Measurements from ENCODE around the gene ARSA.
"Not testable (repeated sequence)": the region's sequence is repeated elsewhere in the genome, so short reads cannot be mapped to it uniquely, and the experiment has no call there.

Gene ARSA

GRCh38 chr22:50608996-50609395 lies 19.0 kb downstream of the ARSA start:
- no peak overlapping the region for H2AFZ ChIP-seq (ENCODE audit: low read length)
- no peaks in the 10 kb centered on the region for H3K79me2 ChIP-seq (ENCODE audit: insufficient read depth, low read length)
- H3K27ac ChIP-seq (ENCODE audit: low read depth, low read length, poor library complexity, severe bottlenecking), result no peak overlapping the region
- no peak overlapping the region for H3K9ac ChIP-seq (ENCODE audit: low read length)
- no peaks in the 10 kb centered on the region for H3K4me1 ChIP-seq (ENCODE audit: insufficient read depth, low read length, severe bottlenecking)
- no peaks in the 10 kb centered on the region for H3K27me3 ChIP-seq (ENCODE audit: insufficient read depth, low read length)
- H3F3A ChIP-seq (ENCODE audit: insufficient read depth, low read length), result no peaks in the 10 kb centered on the region
- H3K9me3 ChIP-seq (ENCODE audit: low read length), result no peaks in the 10 kb centered on the region
- no peak for TF ChIP-seq EZH2 (IDR thresholded peaks at IDR 0.05; ENCODE audit: borderline replicate concordance, low read length)
- no peak overlapping the region for H3K4me3 ChIP-seq (ENCODE audit: low read depth, low read length, poor library complexity, severe bottlenecking)
- no peaks in the 10 kb centered on the region for H4K20me1 ChIP-seq (ENCODE audit: insufficient read depth, low read length)
- no peaks in the 10 kb centered on the region for H3K36me3 ChIP-seq (ENCODE audit: insufficient read depth, low read length)
- H3K4me2 ChIP-seq (ENCODE audit: low read length), result no peak overlapping the region
- H3K9me2 ChIP-seq (ENCODE audit: low read depth, low read length), result no peaks in the 10 kb centered on the region

- H3K9ac ChIP-seq (ENCODE audit: low read length); H3K36me3 ChIP-seq (ENCODE audit: insufficient read depth, low read length); H3F3A ChIP-seq (ENCODE audit: insufficient read depth, low read length); H4K20me1 ChIP-seq (ENCODE audit: insufficient read depth, low read length); H3K79me2 ChIP-seq (ENCODE audit: insufficient read depth, low read length); H3K4me1 ChIP-seq (ENCODE audit: insufficient read depth, low read length, severe bottlenecking); H3K27ac ChIP-seq (ENCODE audit: low read depth, low read length, poor library complexity, severe bottlenecking); H3K9me2 ChIP-seq (ENCODE audit: low read depth, low read length); H3K9me3 ChIP-seq (ENCODE audit: low read length); H3K4me2 ChIP-seq (ENCODE audit: low read length); H3K27me3 ChIP-seq (ENCODE audit: insufficient read depth, low read length); H2AFZ ChIP-seq (ENCODE audit: low read length); H3K4me3 ChIP-seq (ENCODE audit: low read depth, low read length, poor library complexity, severe bottlenecking): not testable (repeated sequence)
These were observed 19.7 kb downstream of the ARSA start for GRCh38 chr22:50608058-50608840.

- no peaks in the 10 kb centered on the region for H3K27me3 ChIP-seq (ENCODE audit: insufficient read depth, low read length)
- no peaks in the 10 kb centered on the region for H3K79me2 ChIP-seq (ENCODE audit: insufficient read depth, low read length)
- no peaks in the 10 kb centered on the region for H3K9me2 ChIP-seq (ENCODE audit: low read depth, low read length)
- H3K27ac ChIP-seq (ENCODE audit: low read depth, low read length, poor library complexity, severe bottlenecking), result no peak overlapping the region
- no peak overlapping the region for H2AFZ ChIP-seq (ENCODE audit: low read length)
- H4K20me1 ChIP-seq (ENCODE audit: insufficient read depth, low read length), result no peaks in the 10 kb centered on the region
- H3K4me2 ChIP-seq (ENCODE audit: low read length), result no peak overlapping the region
- H3K4me3 ChIP-seq (ENCODE audit: low read depth, low read length, poor library complexity, severe bottlenecking), result no peak overlapping the region
- no peaks in the 10 kb centered on the region for H3F3A ChIP-seq (ENCODE audit: insufficient read depth, low read length)
- H3K9ac ChIP-seq (ENCODE audit: low read length), result no peak overlapping the region
- no peaks in the 10 kb centered on the region for H3K4me1 ChIP-seq (ENCODE audit: insufficient read depth, low read length, severe bottlenecking)
- no peaks in the 10 kb centered on the region for H3K9me3 ChIP-seq (ENCODE audit: low read length)
- H3K36me3 ChIP-seq (ENCODE audit: insufficient read depth, low read length), result no peaks in the 10 kb centered on the region
- TF ChIP-seq CTCF (IDR thresholded peaks at IDR 0.05; ENCODE audit: low read length), result no peak
- TF ChIP-seq EZH2 (IDR thresholded peaks at IDR 0.05; ENCODE audit: borderline replicate concordance, low read length), result no peak
These were observed 20.3 kb downstream of the ARSA start for GRCh38 chr22:50607659-50608020.

DNA sequence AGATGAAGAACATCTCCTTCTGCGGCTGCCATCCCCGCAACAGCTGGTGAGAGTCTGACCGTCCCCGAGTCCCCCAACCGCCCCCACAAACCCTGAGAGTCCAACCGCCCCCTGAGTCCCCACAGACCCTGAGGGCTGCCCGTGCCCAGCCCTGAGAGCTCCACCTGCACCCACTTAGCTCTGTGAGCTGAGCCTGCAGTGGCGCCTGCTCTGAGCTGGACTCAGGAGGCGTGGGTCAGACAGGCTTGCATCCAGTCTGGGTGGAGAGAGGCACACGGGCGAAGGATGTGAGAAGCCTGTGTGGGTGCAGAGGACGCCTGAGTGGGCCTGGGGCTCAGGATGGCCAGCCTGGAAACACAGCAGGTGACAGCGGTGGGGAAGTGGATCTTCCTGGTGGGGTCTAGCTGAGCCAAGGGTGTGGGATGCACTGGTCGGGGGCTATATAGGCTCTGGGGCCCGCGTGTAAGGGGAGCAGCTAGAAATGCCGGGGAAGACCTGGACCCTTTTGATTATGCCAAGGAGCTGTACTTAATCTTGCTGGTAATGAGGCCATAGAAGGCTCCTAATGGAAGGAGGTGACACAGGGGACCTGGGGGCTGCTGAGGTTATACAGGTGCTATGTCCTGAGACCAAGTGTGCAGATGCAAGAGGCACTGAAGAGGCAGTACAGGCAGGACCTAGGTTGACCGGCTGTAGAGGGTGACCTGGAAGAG lies 20.9 kb downstream of the ARSA start:
- H3K4me3 ChIP-seq (ENCODE audit: low read depth, low read length, poor library complexity, severe bottlenecking), result no peak overlapping the region
- H3K9me2 ChIP-seq (ENCODE audit: low read depth, low read length), result no peaks in the 10 kb centered on the region
- H3K4me1 ChIP-seq (ENCODE audit: insufficient read depth, low read length, severe bottlenecking), result no peaks in the 10 kb centered on the region
- H3K9ac ChIP-seq (ENCODE audit: low read length), result no peak overlapping the region
- no peaks in the 10 kb centered on the region for H3K9me3 ChIP-seq (ENCODE audit: low read length)
- H3K27ac ChIP-seq (ENCODE audit: low read depth, low read length, poor library complexity, severe bottlenecking), result no peak overlapping the region
- no peaks in the 10 kb centered on the region for H3K79me2 ChIP-seq (ENCODE audit: insufficient read depth, low read length)
- no peaks in the 10 kb centered on the region for H4K20me1 ChIP-seq (ENCODE audit: insufficient read depth, low read length)
- no peaks in the 10 kb centered on the region for H3K27me3 ChIP-seq (ENCODE audit: insufficient read depth, low read length)
- H3K36me3 ChIP-seq (ENCODE audit: insufficient read depth, low read length), result no peaks in the 10 kb centered on the region
- H2AFZ ChIP-seq (ENCODE audit: low read length), result no peak overlapping the region
- no peak for TF ChIP-seq EZH2 (IDR thresholded peaks at IDR 0.05; ENCODE audit: borderline replicate concordance, low read length)
- no peak overlapping the region for H3K4me2 ChIP-seq (ENCODE audit: low read length)
- H3F3A ChIP-seq (ENCODE audit: insufficient read depth, low read length), result no peaks in the 10 kb centered on the region

Measured in OCI-LY1 (cell line).